ENCODE measurements around the gene SLC6A13. TPM values are rescaled to one million over a fixed set of nuclear protein-coding genes. Genes with fewer than 3 reads are reported as not detected.

The SLC6A13 gene
- total RNA-seq, 2 experiments from 2014 or later: 0.09 TPM; not detected in 1

GRCh38 chr12:174596-174995, 88.0 kb downstream of the SLC6A13 start:
- no TSS peak for BruUV-seq (replicated peaks)
- Histone ChIP-seq H3K4me1 (ENCODE audit: insufficient read depth, low read length, poor library complexity, severe bottlenecking) (no peaks in the 10 kb centered on the region), H3K9me3 (ENCODE audit: low read length) (no peaks in the 10 kb centered on the region), H3K4me2 (ENCODE audit: low read length) (no peak overlapping the region), H3K4me3 (ENCODE audit: low read depth, low read length, poor library complexity, severe bottlenecking) (no peak overlapping the region), H3K9me2 (ENCODE audit: insufficient read depth, low read length) (no peaks in the 10 kb centered on the region), H3K27ac (ENCODE audit: low read depth, low read length, poor library complexity, severe bottlenecking) (no peak overlapping the region), H4K20me1 (ENCODE audit: insufficient read depth, low read length) (no peaks in the 10 kb centered on the region), H3K79me2 (ENCODE audit: insufficient read depth, low read depth, low read length) (no peaks in the 10 kb centered on the region), H2AFZ (ENCODE audit: low read length) (no peak overlapping the region), H3K36me3 (ENCODE audit: insufficient read depth, low read length) (no peaks in the 10 kb centered on the region)
- POLR2A ChIA-PET: no interaction called here
- no peak for DNase-seq (ENCODE audit: low spot score)
- TF ChIP-seq CTCF (conservative IDR thresholded peaks at IDR 0.05; ENCODE audit: low read length) (no peak), EZH2phosphoT487 (IDR thresholded peaks at IDR 0.05; ENCODE audit: borderline replicate concordance, low read depth, low read length) (no peak)
- intact Hi-C loops (cut with micrococcal nuclease; ENCODE audit: unreplicated experiment): no loop called here
- CTCF ChIA-PET (ENCODE audit: unreplicated experiment): no interaction called here

GRCh38 chr12:174124-174523, 88.5 kb downstream of the SLC6A13 start:
- ChIA-PET POLR2A (interaction anchor here (0.6 kb wide), 1 partner anchor 115 kb away, joined by 3 read pairs; no protein-coding TSS in a partner anchor), CTCF (ENCODE audit: unreplicated experiment) (no interaction called here)
- Histone ChIP-seq H3K36me3 (ENCODE audit: insufficient read depth, low read length) (no peaks in the 10 kb centered on the region), H3K4me1 (ENCODE audit: insufficient read depth, low read length, poor library complexity, severe bottlenecking) (no peaks in the 10 kb centered on the region), H3K27ac (ENCODE audit: low read depth, low read length, poor library complexity, severe bottlenecking) (no peak overlapping the region), H3K4me3 (ENCODE audit: low read depth, low read length, poor library complexity, severe bottlenecking) (no peak overlapping the region), H3K9me3 (ENCODE audit: low read length) (no peaks in the 10 kb centered on the region), H3K79me2 (ENCODE audit: insufficient read depth, low read depth, low read length) (no peaks in the 10 kb centered on the region), H3K4me2 (ENCODE audit: low read length) (no peak overlapping the region), H3K9me2 (ENCODE audit: insufficient read depth, low read length) (no peaks in the 10 kb centered on the region), H4K20me1 (ENCODE audit: insufficient read depth, low read length) (no peaks in the 10 kb centered on the region), H2AFZ (ENCODE audit: low read length) (no peak overlapping the region)
- no peak for DNase-seq (ENCODE audit: low spot score)
- intact Hi-C loops (cut with micrococcal nuclease; ENCODE audit: unreplicated experiment): no loop called here
- no peak for TF ChIP-seq EZH2phosphoT487 (IDR thresholded peaks at IDR 0.05; ENCODE audit: borderline replicate concordance, low read depth, low read length)
- TF ChIP-seq CTCF (conservative IDR thresholded peaks at IDR 0.05; ENCODE audit: low read length): no peak
- no TSS peak for BruUV-seq (replicated peaks)

- H3K4me3 ChIP-seq (ENCODE audit: low read depth, low read length, poor library complexity, severe bottlenecking): no peak overlapping the region
- no TSS peak for BruUV-seq (replicated peaks)
- no peaks in the 10 kb centered on the region for H3K9me2 ChIP-seq (ENCODE audit: insufficient read depth, low read length)
- H3K36me3 ChIP-seq (ENCODE audit: insufficient read depth, low read length): no peaks in the 10 kb centered on the region
- H4K20me1 ChIP-seq (ENCODE audit: insufficient read depth, low read length): no peaks in the 10 kb centered on the region
- intact Hi-C loops (cut with micrococcal nuclease; ENCODE audit: unreplicated experiment): no loop called here
- no peaks in the 10 kb centered on the region for H3K9me3 ChIP-seq (ENCODE audit: low read length)
- no peaks in the 10 kb centered on the region for H3K4me1 ChIP-seq (ENCODE audit: insufficient read depth, low read length, poor library complexity, severe bottlenecking)
- TF ChIP-seq CTCF (conservative IDR thresholded peaks at IDR 0.05; ENCODE audit: low read length) (no peak), EZH2phosphoT487 (IDR thresholded peaks at IDR 0.05; ENCODE audit: borderline replicate concordance, low read depth, low read length) (no peak)
- no peaks in the 10 kb centered on the region for H3K79me2 ChIP-seq (ENCODE audit: insufficient read depth, low read depth, low read length)
- no peak overlapping the region for H3K27ac ChIP-seq (ENCODE audit: low read depth, low read length, poor library complexity, severe bottlenecking)
- H2AFZ ChIP-seq (ENCODE audit: low read length): no peak overlapping the region
- H3K4me2 ChIP-seq (ENCODE audit: low read length): no peak overlapping the region
- no peak for DNase-seq (ENCODE audit: low spot score)
- CTCF ChIA-PET (ENCODE audit: unreplicated experiment): no interaction called here
- POLR2A ChIA-PET: no interaction called here
These were observed 89.9 kb downstream of the SLC6A13 start for GRCh38 chr12:172732-173161.

Measured in OCI-LY7 (cell line).